Superior temporal gyrus (tissue), 1 donor: ENCODE measurements around the gene WWOX.
A peak's percentile ranks its signal among the peaks of the same experiment; 100 is the strongest.
"Not testable (repeated sequence)": the region's sequence is repeated elsewhere in the genome, so short reads cannot be mapped to it uniquely, and the experiment has no call there.

ENCODE experiments used
- DNase-seq: peaks from one replicate; pipeline ENCODE4 v3.0.0-alpha.2; 2016; ENCODE audit errors: extremely low spot score

The WWOX gene

GRCh38 chr16:78099271-78100111 lies at the start of gene WWOX:
WWOX (plus strand) TSS chr16:78099654.
- DNase-seq, result peak; percentile 97

DNA sequence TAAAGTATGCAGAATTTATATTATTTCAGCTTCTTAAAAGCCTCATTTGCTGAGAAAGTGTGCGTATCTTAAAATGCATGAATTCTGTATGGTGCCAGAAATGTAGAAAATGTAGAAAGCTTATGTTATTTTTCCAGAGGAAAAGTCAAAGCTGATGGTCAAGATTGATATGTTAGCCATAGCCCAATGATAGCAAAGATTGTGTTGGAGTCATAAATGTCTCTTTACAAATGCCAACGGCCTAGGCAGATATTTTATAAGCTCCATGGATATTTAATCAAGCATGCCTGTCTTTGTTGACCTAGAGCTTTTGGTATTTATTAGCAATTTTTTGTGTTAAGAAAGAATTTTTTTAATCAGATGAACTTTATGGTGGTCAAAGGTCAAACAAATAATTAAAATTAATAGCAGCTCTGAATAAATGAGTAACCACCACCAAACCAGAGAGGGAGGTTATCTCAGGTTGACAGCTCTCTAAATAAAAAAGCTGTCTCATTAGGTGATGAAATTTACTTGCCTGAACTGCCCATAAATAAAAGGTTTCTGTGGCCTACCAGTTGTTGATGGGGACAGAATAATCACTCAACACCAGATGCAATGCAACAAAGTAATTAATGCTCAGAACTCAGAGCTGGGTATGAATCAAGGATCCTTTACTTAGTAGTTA lies 48.6 kb upstream of the WWOX start:
- no peak for DNase-seq

DNA sequence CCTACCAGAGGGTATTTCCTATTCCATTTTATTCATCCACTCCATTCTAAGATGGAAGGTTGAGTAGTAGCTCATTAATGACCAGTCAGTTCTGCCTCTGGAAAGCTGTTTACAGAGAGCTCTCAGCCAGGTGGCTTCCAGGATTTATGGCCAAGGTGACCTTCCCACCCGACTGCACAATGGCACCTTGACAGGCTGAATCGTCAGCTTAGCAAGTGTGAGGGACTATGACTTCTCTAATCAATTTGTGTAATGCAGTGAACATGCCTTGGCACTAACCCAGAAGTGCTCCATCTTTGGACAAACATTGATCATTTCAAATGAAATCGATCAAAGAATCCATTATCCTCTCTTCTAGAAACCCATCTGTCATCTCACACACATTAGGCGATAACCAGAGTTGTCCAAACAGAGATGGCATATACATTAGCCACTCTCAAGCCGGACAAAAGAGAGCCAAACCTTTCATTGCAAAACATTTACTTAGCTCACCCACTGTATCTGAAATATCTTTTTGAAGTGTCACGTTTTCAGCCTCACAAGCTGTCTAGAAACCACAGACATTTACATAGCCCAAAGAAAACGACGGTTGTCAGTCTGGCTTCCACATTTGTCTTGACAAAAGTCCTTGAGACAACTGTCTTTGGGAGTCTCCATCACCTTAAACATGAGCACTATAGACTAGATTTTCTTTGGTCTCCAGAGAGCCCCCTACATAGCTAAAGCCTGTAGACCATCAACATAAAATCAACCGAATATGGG lies 41.5 kb upstream of the WWOX start:
- DNase-seq, result no peak

DNA sequence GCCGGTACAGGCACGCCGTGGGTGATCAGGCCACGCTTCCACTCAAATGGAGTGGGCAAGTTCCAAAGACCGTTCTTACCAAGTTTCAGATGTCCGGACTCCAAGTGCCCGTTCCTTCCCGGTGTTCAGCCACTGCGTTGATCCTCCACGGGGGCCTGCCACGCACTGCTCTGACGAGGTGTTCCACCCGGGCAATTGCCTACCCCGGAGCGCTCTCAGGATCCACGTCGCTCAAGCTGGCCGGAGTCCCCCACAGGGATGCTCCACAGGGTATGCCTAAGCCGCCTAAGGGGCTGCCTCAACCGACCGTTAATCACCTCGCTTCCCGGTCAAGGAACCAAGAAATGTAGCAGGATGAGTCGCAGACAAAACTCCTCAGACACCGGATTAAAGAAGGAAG lies 39.6 kb upstream of the WWOX start:
- not testable (repeated sequence) for DNase-seq

DNA sequence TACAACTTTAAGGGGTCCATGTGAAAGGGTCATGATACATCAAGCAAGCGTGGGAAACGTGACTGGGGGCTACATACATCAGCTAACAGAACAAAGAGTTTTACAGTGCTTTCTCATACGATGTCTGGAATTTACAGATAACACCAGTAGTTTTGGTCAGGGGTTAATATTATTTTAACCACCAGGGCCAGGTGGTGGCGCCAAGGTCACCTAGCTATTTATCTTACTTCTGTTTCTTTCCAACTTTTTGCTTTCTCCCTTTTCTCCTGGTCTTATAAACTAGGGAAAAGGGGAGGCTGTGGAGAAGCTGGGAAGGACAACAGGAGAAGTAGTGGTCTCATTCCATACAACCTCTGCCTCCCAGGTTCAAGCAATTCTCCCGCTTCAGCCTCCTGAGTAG lies 39.2 kb upstream of the WWOX start:
- DNase-seq, result no peak

DNA sequence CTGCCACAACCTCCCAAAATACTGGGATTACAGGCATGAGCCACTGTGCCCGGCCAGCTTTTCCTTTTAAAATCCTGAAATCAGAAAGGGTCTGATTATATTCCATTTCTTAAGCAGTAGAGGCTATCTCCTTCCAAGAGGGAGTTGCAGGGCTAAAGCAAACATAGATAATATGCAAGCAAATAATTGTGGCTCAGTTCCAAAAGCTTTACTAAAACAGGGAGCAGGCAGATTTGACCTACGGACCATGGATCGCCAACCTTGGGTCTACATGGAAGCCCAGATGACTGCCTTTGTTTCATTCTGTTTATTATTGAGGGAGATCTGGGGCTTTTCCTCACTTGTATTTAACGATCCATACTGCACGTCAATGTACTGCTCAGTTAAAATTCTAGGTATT lies 38.6 kb upstream of the WWOX start:
- DNase-seq, result no peak

- no peak for DNase-seq
Measured at GRCh38 chr16:78065319-78065718, 34.1 kb upstream of the WWOX start.

DNA sequence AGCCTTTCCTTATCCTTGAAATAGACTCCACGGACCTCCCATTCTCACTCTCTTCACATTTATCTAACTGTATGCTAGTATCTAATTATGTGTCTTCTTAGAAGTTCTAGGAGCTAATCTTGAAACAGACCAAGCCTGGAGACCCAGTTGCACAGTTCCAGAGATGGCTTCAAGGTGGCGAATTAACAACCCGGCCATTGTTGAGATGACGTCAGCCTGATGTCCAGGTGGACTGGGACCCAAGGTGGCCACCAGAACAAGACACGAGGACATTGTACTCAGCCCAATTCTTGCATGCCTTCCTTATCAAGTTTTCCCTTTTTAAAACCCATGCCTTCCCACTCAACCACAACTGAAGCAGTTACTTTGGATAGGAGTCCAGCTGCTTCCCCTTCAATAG lies 29.5 kb upstream of the WWOX start:
- no peak for DNase-seq

- no peak for DNase-seq
Measured at GRCh38 chr16:78072275-78072674, 27.2 kb upstream of the WWOX start.

- no peak for DNase-seq
Measured at GRCh38 chr16:78075800-78076199, 23.7 kb upstream of the WWOX start.

DNA sequence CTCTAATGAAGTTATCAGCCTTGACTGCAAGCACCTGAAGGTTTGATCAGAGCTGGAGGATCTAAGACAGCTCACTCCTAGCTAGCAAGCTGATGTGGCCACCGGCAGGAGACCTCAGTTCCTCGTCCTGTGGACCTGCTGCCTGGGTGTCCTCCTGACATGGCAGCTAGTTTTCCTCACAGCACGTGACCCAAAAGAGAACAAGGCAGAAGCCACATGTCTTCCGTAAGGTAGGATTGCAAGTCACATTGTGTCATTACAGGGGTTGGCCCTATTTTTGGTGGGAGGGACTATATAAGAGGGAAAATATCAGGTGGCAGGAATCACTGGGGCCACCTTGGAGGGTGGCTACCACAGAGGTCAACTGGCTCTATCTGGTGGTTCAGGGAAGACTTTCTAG lies 18.1 kb upstream of the WWOX start:
- no peak for DNase-seq

DNA sequence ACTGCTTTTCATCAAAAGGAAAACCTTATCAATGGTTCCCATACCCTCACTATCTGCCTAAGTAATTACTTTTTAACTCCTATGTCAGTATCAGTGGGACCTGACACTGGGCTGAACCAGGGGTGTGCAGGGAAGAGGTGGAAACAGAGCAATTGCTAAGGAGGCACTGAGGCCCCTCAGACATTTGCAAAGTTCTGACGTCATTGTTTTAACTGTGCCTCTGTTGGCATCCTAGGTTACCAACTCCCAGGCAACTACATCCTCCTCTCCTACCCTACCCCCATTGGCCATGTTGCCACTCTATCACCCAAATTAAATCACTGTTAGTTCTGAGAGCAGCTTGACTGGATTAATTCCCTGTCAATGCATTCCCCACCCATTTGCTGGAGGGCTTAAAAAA lies 8.0 kb upstream of the WWOX start:
- no peak for DNase-seq

DNA sequence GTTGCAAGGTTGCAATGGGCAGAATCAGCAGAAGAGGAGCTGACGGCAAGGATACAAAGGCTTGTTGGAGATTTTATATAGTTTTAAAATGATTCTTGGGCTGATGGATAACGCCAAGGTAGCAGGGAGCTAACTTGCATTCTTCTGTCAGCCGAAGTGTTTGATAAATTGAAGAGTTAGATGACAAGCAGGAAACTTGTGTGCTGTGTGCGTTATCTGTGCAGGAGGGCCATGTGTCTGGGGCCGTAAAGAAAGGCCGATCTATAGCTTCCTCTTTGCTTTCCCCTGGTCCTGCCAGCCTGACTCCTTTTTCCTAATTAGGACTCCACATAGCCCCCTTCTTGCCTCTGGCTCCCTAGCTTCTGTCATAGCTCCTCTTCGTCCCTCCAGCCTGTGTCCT lies 6.7 kb upstream of the WWOX start:
- no peak for DNase-seq

GRCh38 chr16:78094166-78094565 lies 5.3 kb upstream of the WWOX start:
- DNase-seq, result no peak

DNA sequence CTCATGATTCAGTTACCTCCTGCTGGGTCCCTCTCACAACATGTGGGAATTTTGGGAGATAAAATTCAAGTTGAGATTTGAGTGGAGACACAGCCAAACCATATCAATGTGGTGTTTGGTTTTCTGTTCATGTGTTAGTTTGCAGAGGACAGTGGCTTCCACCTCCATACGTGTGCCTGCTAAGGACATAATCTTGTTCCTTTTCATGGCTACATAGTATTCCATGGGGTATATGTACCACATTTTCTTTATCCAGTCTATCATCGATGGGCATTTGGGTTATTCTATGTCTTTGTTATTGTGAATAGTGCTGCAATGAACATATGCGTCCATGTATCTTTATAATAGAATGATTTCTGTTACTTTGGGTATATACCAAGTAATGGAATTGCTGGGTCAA lies 4.5 kb upstream of the WWOX start:
- DNase-seq, result no peak

- no peak for DNase-seq
Measured at GRCh38 chr16:78096386-78096785, 3.1 kb upstream of the WWOX start.

DNA sequence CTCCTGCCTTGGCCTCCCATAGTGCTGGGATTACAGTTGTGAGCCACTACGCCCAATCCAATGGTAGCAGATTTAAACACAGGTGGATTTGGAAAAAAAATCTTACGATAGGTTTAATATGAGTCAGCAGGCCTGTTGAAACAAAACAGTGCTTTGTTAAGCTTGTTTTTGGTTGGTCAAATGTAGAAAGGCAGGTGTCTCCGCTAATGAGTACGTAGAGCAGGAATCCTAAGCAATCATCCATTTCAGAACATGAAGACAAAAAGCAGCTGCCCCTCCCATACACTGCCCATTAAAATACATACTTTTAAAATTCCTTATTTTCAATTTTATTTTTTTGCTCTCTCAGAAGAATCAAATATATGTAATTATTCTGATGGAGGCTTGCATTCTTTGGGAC lies 1.9 kb upstream of the WWOX start:
- DNase-seq, result no peak

- no peak for DNase-seq
Measured at GRCh38 chr16:78098087-78098486, 1.4 kb upstream of the WWOX start.

- no peak for DNase-seq
Measured at GRCh38 chr16:78098595-78099270, 721 bp upstream of the WWOX start.

GRCh38 chr16:78100112-78100467 lies 636 bp downstream of the WWOX start:
- no peak for DNase-seq

- DNase-seq, result no peak
Measured at GRCh38 chr16:78102122-78102660, 2.7 kb downstream of the WWOX start.

DNA sequence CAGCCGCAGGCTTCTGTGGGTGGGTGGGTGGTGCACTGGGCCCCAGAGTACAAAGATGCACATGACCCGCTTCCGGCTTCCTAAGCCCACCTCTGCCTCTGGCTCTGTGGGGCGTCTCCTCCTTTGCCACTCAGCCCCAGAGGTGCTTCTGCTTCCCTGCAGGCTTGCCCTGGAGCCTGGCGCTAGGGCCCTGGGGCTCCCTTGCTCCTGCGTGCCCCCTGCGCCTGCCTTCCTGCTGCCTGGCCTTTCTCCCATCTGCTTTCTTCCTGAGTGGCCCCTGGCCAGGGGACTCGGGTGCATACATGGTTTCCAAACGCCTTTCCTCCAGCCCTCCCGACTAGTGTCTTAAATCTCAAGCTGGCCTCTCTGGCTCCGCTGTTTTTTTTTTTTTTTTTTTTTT lies 3.4 kb downstream of the WWOX start:
- no peak for DNase-seq
